HL-60/S4 treated with retinoic acid at 250 ng/mL for 4 days and 3 days (cell line): ENCODE measurements around the gene DRD5.

Source experiments
- in situ Hi-C: fragments of 300-500 bp; cut with MboI; formaldehyde crosslinking; loops from 2 replicates; pipeline ENCODE4 v1.7.0; 2022; ENCODE audit warnings: low sequenced_read_pairs

Gene DRD5

GRCh38 chr4:9812501-9813340, 31.3 kb downstream of the DRD5 start:
- in situ Hi-C loops: no loop called here

- in situ Hi-C loops: no loop called here
Observed at GRCh38 chr4:9816285-9816684, 34.9 kb downstream of the DRD5 start.

- in situ Hi-C loops: no loop called here
Observed at GRCh38 chr4:9820343-9820742, 38.9 kb downstream of the DRD5 start.

GRCh38 chr4:9825049-9825448, 43.6 kb downstream of the DRD5 start:
- in situ Hi-C loops: no loop called here

- in situ Hi-C loops: no loop called here
Observed at GRCh38 chr4:9826551-9826950, 45.1 kb downstream of the DRD5 start.

GRCh38 chr4:9832640-9833039, 51.2 kb downstream of the DRD5 start:
- in situ Hi-C loops: no loop called here

GRCh38 chr4:9833421-9833820, 52.0 kb downstream of the DRD5 start:
- in situ Hi-C loops: no loop called here
